Measurements from ENCODE around the gene PDE7B. TPM values are rescaled to one million over a fixed set of nuclear protein-coding genes. Genes with fewer than 3 reads are reported as not detected.

The PDE7B gene
- total and polyA plus RNA-seq, 2 of the 8 experiments (the other 6 are each of a cell fraction or from before 2014, with no cell fraction given), result not detected

GRCh38 chr6:136025736-136026135 lies 174.2 kb downstream of the PDE7B start:
- no peak overlapping the region for H2BK15ac ChIP-seq (ENCODE audit: low read length)
- H3K9me3 ChIP-seq (ENCODE audit: insufficient read depth in 2 of 2, low read depth in 1 of 2, low read length in 1 of 2), result no peaks in the 10 kb centered on the region
- H3K14ac ChIP-seq (ENCODE audit: insufficient read length), result no peak overlapping the region
- H2AK5ac ChIP-seq (ENCODE audit: low read depth, low read length), result no peak overlapping the region
- ChIA-PET POLR2A (ENCODE audit: partially characterized antibody) (no interaction called here), CTCF (ENCODE audit: partially characterized antibody) (interaction anchor here (1.1 kb wide), 1 partner anchor 79 kb away, joined by 3 read pairs; no protein-coding TSS in a partner anchor)
- no peak overlapping the region for H3K23ac ChIP-seq (ENCODE audit: insufficient read length)
- no peak overlapping the region for H4K5ac ChIP-seq (ENCODE audit: insufficient read length, low read depth, low read length)
- no peak overlapping the region for H4K91ac ChIP-seq (replicated peaks; ENCODE audit: insufficient read length, low read length)
- no peak overlapping the region for H4K8ac ChIP-seq (ENCODE audit: extremely low read depth, insufficient read depth, low read length)
- H3K9ac ChIP-seq (replicated peaks in 1 of 4; ENCODE audit: extremely low read depth in 1 of 4, low read depth in 3 of 4, low read length in 3 of 4), result no peak overlapping the region
- H2BK20ac ChIP-seq (ENCODE audit: low read length), result no peak overlapping the region
- no peaks in the 10 kb centered on the region for H3K79me2 ChIP-seq (ENCODE audit: control insufficient read depth in 1 of 2, insufficient read depth in 2 of 2, low read length in 2 of 2)
- H2BK12ac ChIP-seq (ENCODE audit: low read depth, low read length), result no peak overlapping the region
- H2AFZ ChIP-seq (ENCODE audit: low read length), result no peak overlapping the region
- no peak overlapping the region for H3K4ac ChIP-seq (replicated peaks; ENCODE audit: insufficient read length, low read depth, low read length)
- no peaks in the 10 kb centered on the region for H3K79me1 ChIP-seq (ENCODE audit: low read depth, low read length)
- no peak overlapping the region for H2BK5ac ChIP-seq (ENCODE audit: low read depth, low read length)
- H3K27me3 ChIP-seq (replicated peaks in 1 of 4; ENCODE audit: control insufficient read depth in 3 of 4, extremely low read depth in 1 of 4, insufficient read depth in 3 of 4, low read length in 3 of 4), result no peaks in the 10 kb centered on the region
- no peak overlapping the region for H2BK120ac ChIP-seq (replicated peaks; ENCODE audit: low read depth, low read length)
- H3K23me2 ChIP-seq (ENCODE audit: low read depth, low read length), result no peaks in the 10 kb centered on the region
- H3K27ac ChIP-seq (ENCODE audit: low read depth, low read length), result no peak overlapping the region
- no peaks in the 10 kb centered on the region for H3K36me3 ChIP-seq (ENCODE audit: control insufficient read depth in 2 of 4, insufficient read depth in 4 of 4, low read length in 3 of 4)
- H4K20me1 ChIP-seq (replicated peaks in 1 of 2; ENCODE audit: control insufficient read depth in 1 of 2, insufficient read depth in 2 of 2, low read length in 2 of 2), result no peaks in the 10 kb centered on the region
- no peaks in the 10 kb centered on the region for H3K4me1 ChIP-seq (replicated peaks in 1 of 4; ENCODE audit: control insufficient read depth in 3 of 4, insufficient read depth in 4 of 4, low read length in 3 of 4)
- DNase-seq (ENCODE audit: low read depth in 1 of 2, low spot score in 2 of 2) (no peak), FAIRE-seq (no peak)
- no peak overlapping the region for H3K18ac ChIP-seq (ENCODE audit: extremely low read depth, low read length)
- WGBS, 2 experiments (ENCODE audit: extremely low coverage in 1 of 2, insufficient coverage in 1 of 2, insufficient read length in 1 of 2, insufficient replicate concordance in 2 of 2, low coverage in 1 of 2, low lambda C conversion rate in 2 of 2, missing lambda C conversion rate in 1 of 2), result 86% methylated on average over 2 of the region's 2 CpGs; no CpG with 5 or more reads in 1 of the 2 experiments
- H3K4me2 ChIP-seq (ENCODE audit: insufficient read depth in 1 of 2, low read depth in 2 of 2, low read length in 2 of 2), result no peak overlapping the region
- TF ChIP-seq E2F6 (IDR thresholded peaks at IDR 0.05) (no peak), JUND (IDR thresholded peaks at IDR 0.05; ENCODE audit: low read length) (no peak), POU5F1 (IDR thresholded peaks at IDR 0.05; ENCODE audit: low read depth, low read length) (no peak), ATF2 (IDR thresholded peaks at IDR 0.05; ENCODE audit: low read length) (no peak), SUZ12 (IDR thresholded peaks at IDR 0.05; ENCODE audit: low read length) (no peak), SIX5 (IDR thresholded peaks at IDR 0.05; ENCODE audit: low read depth, low read length) (no peak), TEAD4 (IDR thresholded peaks at IDR 0.05; ENCODE audit: low read depth, low read length) (no peak), KDM4A (IDR thresholded peaks at IDR 0.05; ENCODE audit: low read depth, low read length, severe bottlenecking) (no peak), RNF2 (IDR thresholded peaks at IDR 0.05; ENCODE audit: borderline replicate concordance, low read depth, low read length, missing control alignments, poor library complexity, severe bottlenecking) (no peak), FOSL1 (IDR thresholded peaks at IDR 0.05; ENCODE audit: insufficient read depth, low read depth, low read length) (no peak), NANOG (IDR thresholded peaks at IDR 0.05; ENCODE audit: insufficient read depth, low read depth, low read length, poor library complexity, severe bottlenecking) (no peak), SP1 (IDR thresholded peaks at IDR 0.05; ENCODE audit: low read depth, low read length) (no peak)
- H3K4me3 ChIP-seq (ENCODE audit: extremely low read depth in 1 of 4, insufficient read depth in 2 of 4, low read depth in 3 of 4, low read length in 4 of 4), result no peak overlapping the region
- H3K56ac ChIP-seq (replicated peaks; ENCODE audit: insufficient read length, low read depth, low read length), result no peak overlapping the region

Measured in H1 (cell line).